Airway epithelial cell (primary cell): Measurements from ENCODE around the gene DCP1B. TPM values are rescaled to one million over a fixed set of nuclear protein-coding genes. Genes with fewer than 3 reads are reported as not detected.

ENCODE experiments used
- total RNA-seq: library from RNA; depleted of rRNA; stranded (reverse); fragments of >200 nt; gene quantifications from 2 replicates; pipeline ENCODE4 v1.2.3, GENCODE V29; 2015

The DCP1B gene
- total RNA-seq: 8.8 and 9.6 TPM in 2 replicates

DNA sequence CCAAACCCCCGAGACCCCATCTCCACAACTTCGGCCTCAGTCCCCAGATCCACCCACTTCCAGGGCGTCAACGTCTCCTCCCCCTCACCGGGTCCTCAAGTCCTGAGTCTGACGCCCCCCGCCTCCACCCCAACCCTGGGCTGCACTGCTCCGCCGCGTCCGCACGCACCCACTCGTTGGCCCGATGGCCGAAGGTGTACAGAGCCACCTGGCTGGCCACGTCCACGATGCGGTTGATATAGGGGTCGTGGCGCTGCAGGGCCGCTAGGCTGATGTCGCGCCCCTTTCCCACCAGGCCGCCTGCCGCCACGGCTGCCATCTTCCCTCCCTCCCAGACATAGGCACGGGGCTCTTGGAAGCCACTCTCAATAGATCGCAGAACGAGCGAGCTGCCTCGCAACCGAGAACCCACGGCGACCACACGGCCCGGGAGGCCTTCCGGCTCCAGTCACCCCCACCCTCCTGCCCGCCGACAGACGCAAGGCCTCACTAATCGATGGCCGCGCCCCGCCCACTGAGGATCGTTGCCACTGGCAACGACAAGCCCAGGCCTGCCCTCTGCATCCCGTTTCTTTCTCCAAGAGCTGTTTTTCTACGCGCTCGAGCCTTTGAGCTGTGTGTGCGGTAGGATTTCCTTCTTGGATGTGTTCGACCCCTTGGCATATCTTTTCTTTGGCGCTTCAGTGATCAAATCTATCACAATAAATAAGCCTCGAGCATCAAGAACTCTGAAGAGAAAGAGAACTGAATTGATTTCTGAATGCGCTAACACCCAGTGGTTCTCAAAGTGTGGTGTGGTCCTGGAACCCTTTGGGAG is at the start of gene DCP1B:
Gene DCP1B (minus strand): TSS at position 345 of the 817 bp plus-strand sequence. CDS start 26 bp downstream, at position 319.

DNA sequence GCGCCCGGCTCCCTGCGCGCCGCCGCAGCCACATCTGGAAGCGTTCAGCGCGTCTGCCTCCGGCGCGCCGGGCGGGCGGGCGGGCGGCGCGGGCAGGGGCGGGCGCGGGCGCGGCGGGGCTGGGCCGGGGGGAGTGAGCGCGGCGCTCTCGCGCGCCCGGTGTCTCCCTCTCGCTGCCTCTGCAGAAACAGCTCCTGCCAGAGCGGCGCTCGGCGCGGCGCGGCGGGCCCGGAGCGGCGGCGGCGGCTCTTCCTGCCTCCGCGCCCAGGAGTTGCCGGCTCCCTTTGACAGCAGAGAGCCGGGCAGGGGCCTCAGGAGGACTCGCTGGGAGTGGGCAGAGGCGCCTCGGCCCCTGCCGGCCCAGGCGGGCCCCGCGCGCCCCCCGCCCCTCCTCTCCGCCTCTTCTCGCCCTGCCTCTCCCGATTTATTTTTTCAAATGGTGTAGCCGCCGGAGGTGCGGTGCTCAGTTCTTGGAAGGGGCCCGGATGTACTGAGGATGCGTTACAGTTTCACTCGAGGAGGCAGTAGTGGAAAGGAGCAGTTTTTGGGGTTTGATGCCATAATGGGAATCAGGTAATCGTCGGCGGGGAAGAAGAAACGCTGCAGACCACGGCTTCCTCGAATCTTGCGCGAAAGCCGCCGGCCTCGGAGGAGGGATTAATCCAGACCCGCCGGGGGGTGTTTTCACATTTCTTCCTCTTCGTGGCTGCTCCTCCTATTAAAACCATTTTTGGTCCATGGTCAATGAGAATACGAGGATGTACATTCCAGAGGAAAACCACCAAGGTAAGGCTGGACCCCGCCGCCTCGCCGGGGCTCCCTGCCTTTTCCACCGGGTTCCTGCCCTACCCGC is 48.8 kb upstream of the DCP1B start, which contains the start of gene CACNA1C:
Gene CACNA1C (plus strand): TSS at position 162 of the 853 bp plus-strand sequence. CDS start 576 bp downstream, at position 738.

DNA sequence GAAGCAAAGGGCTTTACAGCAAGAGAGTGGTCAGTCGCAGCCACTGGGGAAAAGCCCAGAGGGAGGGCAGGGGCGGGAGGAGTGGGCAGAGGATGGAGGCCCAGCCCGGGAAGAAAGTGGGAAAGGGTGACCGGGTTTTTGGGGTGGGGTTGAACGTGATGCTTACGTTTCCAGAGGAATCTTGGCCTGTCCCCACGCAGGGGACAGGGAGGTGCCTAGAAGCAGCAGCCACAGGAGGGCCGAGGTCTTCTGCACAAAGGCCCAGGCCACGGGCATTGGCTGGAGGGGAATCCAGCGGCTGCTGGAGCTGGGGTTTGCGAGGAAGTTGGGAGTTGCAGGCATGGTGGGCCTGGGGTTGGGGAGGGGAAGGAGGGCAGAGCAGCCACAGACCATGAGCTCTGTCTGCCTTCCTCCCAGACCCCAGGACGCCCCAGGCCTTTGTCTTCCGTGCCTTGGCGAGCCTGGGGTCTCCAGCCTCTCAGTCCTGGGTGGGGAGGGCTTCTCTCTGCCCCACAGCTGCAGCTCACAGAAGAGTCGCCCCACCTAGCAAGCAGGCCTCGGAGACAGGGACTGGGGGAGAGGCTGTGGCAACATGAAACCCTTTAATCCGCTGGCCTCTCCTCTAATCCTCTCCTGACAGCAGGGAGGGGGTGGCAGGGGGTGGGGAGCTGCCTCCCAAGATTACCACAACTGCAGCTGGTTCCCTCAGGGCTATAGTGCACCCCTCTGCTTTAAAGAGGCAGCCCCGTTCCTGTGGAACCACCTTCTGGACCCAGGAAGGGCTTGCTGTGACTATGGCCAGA is 86.0 kb downstream of the DCP1B start, which contains the start of gene CACNA2D4:
Gene CACNA2D4 (minus strand): TSS at position 572 of the 803 bp plus-strand sequence. CDS start 179 bp downstream, at position 393.

Other genes starting within 250 kb of the DCP1B start
- gene LRTM2, start 183.9 kb downstream of the DCP1B start, total RNA-seq: not detected in 2 replicates
- gene CACNA2D4, start 85.8 kb downstream of the DCP1B start, total RNA-seq: 0.71 TPM in 1 of 2 replicates, not detected in the other
- not detected in 2 replicates for gene CACNA1C, start 48.5 kb upstream of the DCP1B start, total RNA-seq